SK-N-SH treated with all-trans-retinoic acid at 6 μM for 48 hours (cell line): ENCODE data around the gene CITED1.
"Not testable (repeated sequence)": the region's sequence is repeated elsewhere in the genome, so short reads cannot be mapped to it uniquely, and the experiment has no call there.

Experiments used
- ATAC-seq: fragments of 200-7000 bp; cut with Tn5 transposase; 3 replicates; pipeline ENCODE4 v1.9.1; 2020; ENCODE audit warnings: mild to moderate bottlenecking, moderate library complexity
- ARNTL ChIP-seq: fragments of 450-650 bp; formaldehyde crosslinking; IDR thresholded peaks from 2 replicates; pipeline ENCODE4 v1.5.0; 2020; ENCODE audit warnings: low read depth, mild to moderate bottlenecking, moderate library complexity, borderline replicate concordance
- BACH2 ChIP-seq: fragments of 250-450 bp; sonication (Bioruptor Pico); IDR thresholded peaks from 2 replicates; pipeline ENCODE4 v1.9.0; 2021; ENCODE audit warnings: mild to moderate bottlenecking, borderline replicate concordance
- ESRRG ChIP-seq: fragments of 250-450 bp; sonication (Bioruptor Pico); IDR thresholded peaks from 2 replicates; pipeline ENCODE4 v1.6.1; 2021; ENCODE audit warnings: mild to moderate bottlenecking
- GLIS3 ChIP-seq: fragments of 250-450 bp; sonication (Bioruptor Pico); IDR thresholded peaks from 2 replicates; pipeline ENCODE4 v1.5.0; 2020; ENCODE audit warnings: mild to moderate bottlenecking, moderate library complexity
- ISL1 ChIP-seq: fragments of 250-450 bp; sonication (Bioruptor Pico); IDR thresholded peaks from 2 replicates; pipeline ENCODE4 v2.1.2; 2022; ENCODE audit warnings: mild to moderate bottlenecking, moderate library complexity
- OSR1 ChIP-seq: fragments of 250-450 bp; sonication (Bioruptor Pico); IDR thresholded peaks from 2 replicates; pipeline ENCODE4 v1.8.0; 2022; ENCODE audit warnings: moderate library complexity, mild to moderate bottlenecking, inconsistent platforms
- PPARA ChIP-seq: fragments of 250-450 bp; sonication (Bioruptor Pico); IDR thresholded peaks from 2 replicates; pipeline ENCODE4 v1.5.0; 2020; ENCODE audit warnings: mild to moderate bottlenecking, borderline replicate concordance
- RARB ChIP-seq: fragments of 250-450 bp; sonication (Bioruptor Pico); IDR thresholded peaks from 2 replicates; pipeline ENCODE4 v1.8.0; 2021; ENCODE audit warnings: mild to moderate bottlenecking, moderate library complexity
- SNAI2 ChIP-seq: fragments of 250-450 bp; sonication (Bioruptor Pico); IDR thresholded peaks from 2 replicates; pipeline ENCODE4 v1.5.0; 2020; ENCODE audit warnings: mild to moderate bottlenecking, moderate library complexity
- TCF4 ChIP-seq: fragments of 250-450 bp; sonication (Bioruptor Pico); IDR thresholded peaks from 2 replicates; pipeline ENCODE4 v1.8.0; 2021; ENCODE audit warnings: mild to moderate bottlenecking, moderate library complexity, borderline replicate concordance
- ZC3H10 ChIP-seq: fragments of 250-450 bp; sonication (Bioruptor Pico); IDR thresholded peaks from 2 replicates; pipeline ENCODE4 v1.5.1; 2021; ENCODE audit warnings: mild to moderate bottlenecking, moderate library complexity
- ZFP3 ChIP-seq: fragments of 250-450 bp; sonication (Bioruptor Pico); IDR thresholded peaks from 2 replicates; pipeline ENCODE4 v1.5.0; 2020; ENCODE audit warnings: mild to moderate bottlenecking, moderate library complexity
- ZNF565 ChIP-seq: fragments of 450-650 bp; formaldehyde crosslinking; conservative IDR thresholded peaks from 2 replicates; pipeline ENCODE4 v1.5.0; 2020; ENCODE audit warnings: low read depth, mild to moderate bottlenecking, moderate library complexity
- ZNF8 ChIP-seq: fragments of 450-650 bp; formaldehyde crosslinking; IDR thresholded peaks from 2 replicates; pipeline ENCODE4 v1.5.0; 2020; ENCODE audit warnings: mild to moderate bottlenecking, moderate library complexity
- TF ChIP-seq, protein P1 (sequence below): fragments of 250-450 bp; sonication (Bioruptor Pico); IDR thresholded peaks from 2 replicates; pipeline ENCODE4 v1.8.0; 2020; ENCODE audit warnings: mild to moderate bottlenecking, moderate library complexity, borderline replicate concordance
- TF ChIP-seq, protein P2 (sequence below): fragments of 250-450 bp; sonication (Bioruptor Pico); IDR thresholded peaks from 2 replicates; pipeline ENCODE4 v1.8.0; 2021; ENCODE audit warnings: low read depth, mild to moderate bottlenecking, moderate library complexity, borderline replicate concordance
- TF ChIP-seq, protein P3 (sequence below): fragments of 250-450 bp; sonication (Bioruptor Pico); IDR thresholded peaks from 2 replicates; pipeline ENCODE4 v1.5.1; 2020; ENCODE audit warnings: low read depth, mild to moderate bottlenecking, moderate library complexity
- TF ChIP-seq, protein P4 (sequence below): fragments of 250-450 bp; sonication (Bioruptor Pico); IDR thresholded peaks from 2 replicates; pipeline ENCODE4 v1.5.1; 2021; ENCODE audit warnings: mild to moderate bottlenecking, moderate library complexity

Gene CITED1

DNA sequence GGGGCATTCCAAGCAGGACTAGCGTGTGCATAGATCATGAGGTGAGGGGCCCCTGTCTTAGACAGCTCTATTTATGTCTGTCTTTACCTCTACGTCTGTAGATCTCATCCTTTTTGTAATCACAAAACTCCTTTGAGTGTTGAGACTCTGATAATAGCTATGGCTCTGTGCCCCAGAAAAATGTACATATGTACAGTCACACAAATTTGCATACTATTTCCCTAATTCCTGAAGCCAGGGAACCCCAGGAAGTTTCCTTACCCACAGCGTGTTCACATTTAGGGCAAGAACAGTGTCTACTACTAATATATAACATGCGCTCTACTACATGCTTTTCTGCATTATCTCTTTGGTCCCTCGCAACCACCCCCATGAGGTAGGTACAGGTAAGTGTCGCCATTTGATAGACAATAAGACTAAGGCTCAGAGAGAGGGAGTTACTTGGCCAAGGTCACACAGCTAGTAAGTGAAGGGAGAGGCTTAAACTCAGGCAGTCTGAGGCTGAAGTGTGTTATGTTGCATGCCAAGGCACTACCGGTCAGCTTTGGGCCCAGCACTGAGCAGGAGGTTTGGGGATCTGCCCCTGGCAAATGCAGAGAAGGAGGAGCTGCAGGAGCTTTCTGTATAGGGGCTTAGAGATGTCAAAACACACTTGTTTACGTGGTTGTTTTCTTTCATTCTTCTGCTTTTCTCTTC is 21.0 kb upstream of the CITED1 start:
- ATAC-seq, result no peak
- TF ChIP-seq ZC3H10 (CRISPR knock-in tag) (no peak), PPARA (CRISPR knock-in tag) (no peak), TCF4 (CRISPR knock-in tag) (no peak), ISL1 (CRISPR knock-in tag) (no peak), SNAI2 (no peak)
- TF ChIP-seq, protein P1, sequence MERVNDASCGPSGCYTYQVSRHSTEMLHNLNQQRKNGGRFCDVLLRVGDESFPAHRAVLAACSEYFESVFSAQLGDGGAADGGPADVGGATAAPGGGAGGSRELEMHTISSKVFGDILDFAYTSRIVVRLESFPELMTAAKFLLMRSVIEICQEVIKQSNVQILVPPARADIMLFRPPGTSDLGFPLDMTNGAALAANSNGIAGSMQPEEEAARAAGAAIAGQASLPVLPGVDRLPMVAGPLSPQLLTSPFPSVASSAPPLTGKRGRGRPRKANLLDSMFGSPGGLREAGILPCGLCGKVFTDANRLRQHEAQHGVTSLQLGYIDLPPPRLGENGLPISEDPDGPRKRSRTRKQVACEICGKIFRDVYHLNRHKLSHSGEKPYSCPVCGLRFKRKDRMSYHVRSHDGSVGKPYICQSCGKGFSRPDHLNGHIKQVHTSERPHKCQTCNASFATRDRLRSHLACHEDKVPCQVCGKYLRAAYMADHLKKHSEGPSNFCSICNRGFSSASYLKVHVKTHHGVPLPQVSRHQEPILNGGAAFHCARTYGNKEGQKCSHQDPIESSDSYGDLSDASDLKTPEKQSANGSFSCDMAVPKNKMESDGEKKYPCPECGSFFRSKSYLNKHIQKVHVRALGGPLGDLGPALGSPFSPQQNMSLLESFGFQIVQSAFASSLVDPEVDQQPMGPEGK (CRISPR knock-in tag), result no peak

DNA sequence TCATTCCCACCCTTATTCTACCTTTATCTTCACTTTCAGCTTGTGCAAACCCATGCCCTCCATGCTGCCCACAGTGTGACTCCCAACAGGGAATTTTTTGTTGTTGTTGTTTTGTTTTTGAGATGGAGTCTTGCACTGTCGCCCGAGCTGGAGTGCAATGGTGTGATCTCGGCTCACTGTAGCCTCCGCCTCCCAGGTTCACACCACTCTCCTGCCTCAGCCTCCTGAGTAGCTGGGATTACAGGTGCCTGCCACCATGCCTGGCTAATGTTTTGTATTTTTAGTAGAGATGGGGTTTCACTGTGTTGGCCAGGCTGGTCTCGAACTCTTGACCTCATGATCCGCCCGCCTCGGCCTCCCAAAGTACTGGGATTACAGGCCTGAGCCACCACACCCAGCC is 13.9 kb upstream of the CITED1 start:
- ATAC-seq, result not testable (repeated sequence)

DNA sequence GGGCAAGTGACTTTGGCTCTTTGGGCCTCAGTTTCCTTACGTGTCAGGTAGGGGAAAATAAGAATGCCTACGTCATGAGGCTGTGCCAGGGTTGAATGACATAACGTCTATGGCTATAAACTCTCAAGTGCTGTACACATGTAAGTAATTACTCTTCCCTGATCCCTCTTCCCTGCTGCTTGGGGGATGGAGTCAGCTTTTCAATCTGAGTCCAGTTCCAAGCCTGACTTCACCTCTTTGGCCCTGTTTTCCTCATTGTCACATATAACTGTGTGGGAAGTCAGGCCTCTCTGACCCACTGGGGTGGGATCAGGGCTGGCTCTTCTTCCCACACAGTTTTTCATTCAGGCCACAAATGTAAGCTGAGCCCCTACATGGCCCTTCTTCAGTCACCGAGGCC is 11.4 kb upstream of the CITED1 start:
- TF ChIP-seq TCF4 (CRISPR knock-in tag) (no peak), BACH2 (CRISPR knock-in tag) (no peak), PPARA (CRISPR knock-in tag) (no peak), ZNF8 (no peak), OSR1 (CRISPR knock-in tag) (no peak), ARNTL (no peak), SNAI2 (no peak), ZNF565 (CRISPR knock-in tag) (no peak), GLIS3 (CRISPR knock-in tag) (no peak), RARB (CRISPR knock-in tag) (no peak), ESRRG (no peak), ISL1 (CRISPR knock-in tag) (no peak), ZFP3 (CRISPR knock-in tag) (no peak)
- TF ChIP-seq, protein P1 (CRISPR knock-in tag), result no peak
- TF ChIP-seq, all 23 proteins: peak for 0
- no peak for ATAC-seq

DNA sequence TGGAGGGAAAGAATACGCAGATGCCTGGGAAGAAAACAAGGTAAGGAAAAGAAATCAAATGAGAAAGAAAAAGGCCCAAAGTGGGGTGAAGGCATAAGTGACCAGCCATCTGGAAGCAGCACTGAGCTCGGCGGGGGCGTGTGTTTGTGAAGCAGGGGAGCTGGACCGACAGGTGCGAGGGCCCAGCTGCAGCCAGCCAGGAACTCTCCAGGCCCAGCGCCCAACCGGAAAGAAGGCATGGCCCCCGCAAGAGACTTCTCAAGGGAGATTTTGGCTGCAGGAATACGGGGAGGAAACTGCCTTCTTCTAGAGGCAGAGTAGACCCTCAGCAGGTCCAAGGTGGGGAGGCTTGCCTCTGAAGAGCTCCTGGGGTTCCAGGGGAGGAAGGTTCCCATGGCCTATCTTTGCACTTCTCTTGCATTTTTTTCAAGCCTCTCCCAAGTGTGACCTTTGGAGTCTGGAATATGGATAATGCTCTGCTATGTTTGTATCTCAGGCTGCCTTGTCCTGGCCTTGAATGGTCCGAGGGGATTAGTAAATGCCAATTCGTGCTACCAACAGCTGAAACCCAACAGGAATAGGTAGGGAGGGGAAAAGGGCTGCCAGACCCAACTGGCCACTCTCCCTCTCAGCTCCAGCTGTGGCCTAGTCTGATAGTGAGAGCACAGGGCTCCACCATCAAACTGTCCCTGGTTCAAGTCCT is 10.8 kb upstream of the CITED1 start:
- ATAC-seq, result no peak
- TF ChIP-seq BACH2 (CRISPR knock-in tag), result no peak
- TF ChIP-seq TCF4 (CRISPR knock-in tag), result no peak
- TF ChIP-seq, protein P2, sequence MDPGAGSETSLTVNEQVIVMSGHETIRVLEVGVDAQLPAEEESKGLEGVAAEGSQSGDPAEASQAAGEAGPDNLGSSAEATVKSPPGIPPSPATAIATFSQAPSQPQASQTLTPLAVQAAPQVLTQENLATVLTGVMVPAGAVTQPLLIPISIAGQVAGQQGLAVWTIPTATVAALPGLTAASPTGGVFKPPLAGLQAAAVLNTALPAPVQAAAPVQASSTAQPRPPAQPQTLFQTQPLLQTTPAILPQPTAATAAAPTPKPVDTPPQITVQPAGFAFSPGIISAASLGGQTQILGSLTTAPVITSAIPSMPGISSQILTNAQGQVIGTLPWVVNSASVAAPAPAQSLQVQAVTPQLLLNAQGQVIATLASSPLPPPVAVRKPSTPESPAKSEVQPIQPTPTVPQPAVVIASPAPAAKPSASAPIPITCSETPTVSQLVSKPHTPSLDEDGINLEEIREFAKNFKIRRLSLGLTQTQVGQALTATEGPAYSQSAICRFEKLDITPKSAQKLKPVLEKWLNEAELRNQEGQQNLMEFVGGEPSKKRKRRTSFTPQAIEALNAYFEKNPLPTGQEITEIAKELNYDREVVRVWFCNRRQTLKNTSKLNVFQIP (CRISPR knock-in tag), result no peak
- no peak for TF ChIP-seq SNAI2
- TF ChIP-seq ISL1 (CRISPR knock-in tag), result no peak
- TF ChIP-seq ARNTL, result no peak

DNA sequence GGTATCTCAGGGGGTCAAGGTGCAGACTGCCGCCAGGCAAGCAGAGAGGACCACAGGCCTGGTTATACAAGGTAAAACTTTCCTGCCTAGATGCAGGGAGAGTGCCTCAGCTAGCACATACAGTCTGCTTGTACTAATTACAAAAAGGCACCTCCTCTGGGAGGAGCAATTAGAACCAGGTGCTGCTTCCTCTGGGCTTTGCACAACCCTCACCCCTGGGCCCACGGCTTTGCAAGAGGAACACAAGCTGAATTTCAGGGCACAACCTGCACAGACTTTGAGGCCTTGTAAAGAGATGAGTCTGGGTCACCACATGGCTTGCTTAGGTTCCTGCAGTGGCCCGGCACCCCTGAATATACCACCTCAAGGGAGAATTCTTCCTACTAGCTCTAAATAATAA is 9.2 kb upstream of the CITED1 start:
- ATAC-seq, result no peak
- TF ChIP-seq ZNF565 (CRISPR knock-in tag) (no peak), ARNTL (no peak)
- TF ChIP-seq, protein P3, sequence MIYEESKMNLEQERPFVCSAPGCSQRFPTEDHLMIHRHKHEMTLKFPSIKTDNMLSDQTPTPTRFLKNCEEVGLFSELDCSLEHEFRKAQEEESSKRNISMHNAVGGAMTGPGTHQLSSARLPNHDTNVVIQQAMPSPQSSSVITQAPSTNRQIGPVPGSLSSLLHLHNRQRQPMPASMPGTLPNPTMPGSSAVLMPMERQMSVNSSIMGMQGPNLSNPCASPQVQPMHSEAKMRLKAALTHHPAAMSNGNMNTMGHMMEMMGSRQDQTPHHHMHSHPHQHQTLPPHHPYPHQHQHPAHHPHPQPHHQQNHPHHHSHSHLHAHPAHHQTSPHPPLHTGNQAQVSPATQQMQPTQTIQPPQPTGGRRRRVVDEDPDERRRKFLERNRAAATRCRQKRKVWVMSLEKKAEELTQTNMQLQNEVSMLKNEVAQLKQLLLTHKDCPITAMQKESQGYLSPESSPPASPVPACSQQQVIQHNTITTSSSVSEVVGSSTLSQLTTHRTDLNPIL (CRISPR knock-in tag), result no peak
- TF ChIP-seq, protein P4, sequence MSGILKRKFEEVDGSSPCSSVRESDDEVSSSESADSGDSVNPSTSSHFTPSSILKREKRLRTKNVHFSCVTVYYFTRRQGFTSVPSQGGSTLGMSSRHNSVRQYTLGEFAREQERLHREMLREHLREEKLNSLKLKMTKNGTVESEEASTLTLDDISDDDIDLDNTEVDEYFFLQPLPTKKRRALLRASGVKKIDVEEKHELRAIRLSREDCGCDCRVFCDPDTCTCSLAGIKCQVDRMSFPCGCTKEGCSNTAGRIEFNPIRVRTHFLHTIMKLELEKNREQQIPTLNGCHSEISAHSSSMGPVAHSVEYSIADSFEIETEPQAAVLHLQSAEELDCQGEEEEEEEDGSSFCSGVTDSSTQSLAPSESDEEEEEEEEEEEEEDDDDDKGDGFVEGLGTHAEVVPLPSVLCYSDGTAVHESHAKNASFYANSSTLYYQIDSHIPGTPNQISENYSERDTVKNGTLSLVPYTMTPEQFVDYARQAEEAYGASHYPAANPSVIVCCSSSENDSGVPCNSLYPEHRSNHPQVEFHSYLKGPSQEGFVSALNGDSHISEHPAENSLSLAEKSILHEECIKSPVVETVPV (CRISPR knock-in tag), result no peak
